HG03521 (cell line): ENCODE data around the gene ZNF112.
"Not testable (repeated sequence)": the region's sequence is repeated elsewhere in the genome, so short reads cannot be mapped to it uniquely, and the experiment has no call there.

Experiments used
- ATAC-seq: cut with Tn5 transposase; IDR thresholded peaks from one replicate; pipeline ENCODE4 v1.9.1; 2021; ENCODE audit warnings: mild to moderate bottlenecking, moderate library complexity; ENCODE audit not compliant: unreplicated experiment

The ZNF112 gene

GRCh38 chr19:44356383-44357111, at the start of gene ZNF112:
ZNF112 (minus strand) TSS chr19:44356680; CDS start chr19:44340539, 16,141 bp downstream.
- ATAC-seq, result no peak

- peak; percentile 61 for ATAC-seq
These were observed 44.9 kb upstream of the ZNF112 start, which contains the start of gene ZNF285 for GRCh38 chr19:44401139-44402115. ZNF285 (minus strand) TSS chr19:44401608; CDS start chr19:44397213, 4,395 bp downstream.

- ATAC-seq, result not testable (repeated sequence)
These were observed 32.8 kb upstream of the ZNF112 start for GRCh38 chr19:44389268-44389667.

GRCh38 chr19:44374789-44375188, 18.3 kb upstream of the ZNF112 start:
- no peak for ATAC-seq

GRCh38 chr19:44371815-44372480, 15.5 kb upstream of the ZNF112 start:
- ATAC-seq, result no peak

- no peak for ATAC-seq
These were observed 10.5 kb upstream of the ZNF112 start for GRCh38 chr19:44367024-44367423.

- no peak for ATAC-seq
These were observed 9.9 kb downstream of the ZNF112 start for GRCh38 chr19:44346556-44346955.

- ATAC-seq, result no peak
These were observed 10.5 kb downstream of the ZNF112 start for GRCh38 chr19:44345959-44346358.

GRCh38 chr19:44344255-44344654, 12.2 kb downstream of the ZNF112 start:
- no peak for ATAC-seq

GRCh38 chr19:44341794-44342193, 14.7 kb downstream of the ZNF112 start:
- no peak for ATAC-seq

- ATAC-seq, result not testable (repeated sequence)
These were observed 21.8 kb downstream of the ZNF112 start for GRCh38 chr19:44334639-44335038.

GRCh38 chr19:44332145-44332544, 24.3 kb downstream of the ZNF112 start:
- ATAC-seq, result no peak

GRCh38 chr19:44315883-44316282, 40.6 kb downstream of the ZNF112 start:
- no peak for ATAC-seq

- ATAC-seq, result no peak
These were observed 43.2 kb downstream of the ZNF112 start for GRCh38 chr19:44313231-44313630.

GRCh38 chr19:44308011-44308410, 48.5 kb downstream of the ZNF112 start:
- no peak for ATAC-seq

- no peak for ATAC-seq
These were observed 50.2 kb downstream of the ZNF112 start for GRCh38 chr19:44306283-44306682.

GRCh38 chr19:44305457-44305856, 51.0 kb downstream of the ZNF112 start:
- no peak for ATAC-seq

- ATAC-seq, result peak; percentile 72
These were observed 51.8 kb downstream of the ZNF112 start, which contains the start of gene ZNF235 for GRCh38 chr19:44304659-44305193. ZNF235 (minus strand) TSS chr19:44305025; CDS start chr19:44303404, 1,621 bp downstream.

- ATAC-seq, result no peak
These were observed 52.4 kb downstream of the ZNF112 start for GRCh38 chr19:44303976-44304568.

- ATAC-seq, result no peak
These were observed 53.2 kb downstream of the ZNF112 start for GRCh38 chr19:44303320-44303719.
